A673 (cell line): Measurements from ENCODE around the gene C7orf57. TPM values are rescaled to one million over a fixed set of nuclear protein-coding genes. Genes with fewer than 3 reads are reported as not detected.

ENCODE experiments used
- BruUV-seq: library from RNA; stranded (reverse); fragments of 400-500 nt; replicated peaks from 2 replicates; lab custom pipeline; 2021; lab: Mats Ljungman, UMichigan
- CTCF ChIA-PET: fragments of 300-600 bp; sonication (Branson Sonifier 250); formaldehyde crosslinking; loops from one replicate; lab custom pipeline; 2022; ENCODE audit warnings: antibody characterized with exemption; lab: Charles Lee
- POLR2A ChIA-PET: fragments of 300-600 bp; sonication (Branson Sonifier 250); formaldehyde crosslinking; loops from one replicate; lab custom pipeline; 2022; ENCODE audit warnings: antibody characterized with exemption; ENCODE audit not compliant: low non-redundant PET; lab: Charles Lee
- DNase-seq: peaks from one replicate; pipeline ENCODE4 v3.0.0-alpha.2; 2015; ENCODE audit warnings: low spot score
- H3K27ac ChIP-seq: fragments of 200-600 bp; sonication (generic); 2 replicates; pipeline ENCODE4 v1.5.1; 2016; ENCODE audit warnings: mixed run types, low read depth, mild to moderate bottlenecking, mixed read lengths, antibody characterized with exemption, low read length; ENCODE audit not compliant: poor library complexity, severe bottlenecking
- H3K27me3 ChIP-seq: fragments of 200-600 bp; sonication (generic); replicated peaks from 2 replicates; pipeline ENCODE4 v1.6.1; 2017; ENCODE audit warnings: mixed run types, low read depth, mild to moderate bottlenecking, mixed read lengths, antibody characterized with exemption, low read length; ENCODE audit not compliant: insufficient read depth, poor library complexity
- H3K36me3 ChIP-seq: fragments of 200-600 bp; sonication (generic); 2 replicates; pipeline ENCODE4 v1.6.1; 2016; ENCODE audit warnings: mixed run types, mild to moderate bottlenecking, mixed read lengths, antibody characterized with exemption, low read length; ENCODE audit not compliant: insufficient read depth, poor library complexity, severe bottlenecking
- H3K4me1 ChIP-seq: fragments of 200-600 bp; sonication (generic); 2 replicates; pipeline ENCODE4 v1.6.1; 2017; ENCODE audit warnings: mixed run types, mild to moderate bottlenecking, mixed read lengths, antibody characterized with exemption, low read length; ENCODE audit not compliant: insufficient read depth, poor library complexity, severe bottlenecking
- H3K4me3 ChIP-seq: fragments of 200-600 bp; sonication (generic); 2 replicates; pipeline ENCODE4 v1.5.1; 2016; ENCODE audit warnings: low read depth, mixed run types, mild to moderate bottlenecking, mixed read lengths, low read length; ENCODE audit not compliant: poor library complexity, severe bottlenecking
- H3K9me3 ChIP-seq: fragments of 200-600 bp; sonication (generic); 2 replicates; pipeline ENCODE4 v1.6.1; 2016; ENCODE audit warnings: mixed run types, low read depth, mild to moderate bottlenecking, mixed read lengths, antibody characterized with exemption, low read length; ENCODE audit not compliant: poor library complexity, severe bottlenecking
- EZH2 ChIP-seq: fragments of 200-600 bp; sonication (generic); IDR thresholded peaks from 2 replicates; pipeline ENCODE4 v1.6.1; 2017; ENCODE audit warnings: borderline replicate concordance, low read depth, mild to moderate bottlenecking, mixed read lengths, antibody characterized with exemption, low read length; ENCODE audit not compliant: poor library complexity, severe bottlenecking
- intact Hi-C: fragments of 100-400 bp; cut with micrococcal nuclease; formaldehyde crosslinking; loops from one replicate; pipeline ENCODE4 v1.10.0; 2022; ENCODE audit not compliant: unreplicated experiment
- total RNA-seq: library from RNA; stranded (reverse); gene quantifications from 2 replicates; pipeline ENCODE4 v1.2.3, GENCODE V29; 2021
- TF ChIP-seq, protein P1 (sequence below): fragments of 300-800, 200-600 bp; sonication (generic); conservative IDR thresholded peaks from 2 replicates; pipeline ENCODE4 v1.5.1; 2017; ENCODE audit warnings: low read depth, mild to moderate bottlenecking, antibody characterized with exemption, low read length, moderate library complexity, mixed read lengths

Gene C7orf57
- total RNA-seq, 1 experiment from 2014 or later: not detected

GRCh38 chr7:48102530-48102929, 67.2 kb downstream of the C7orf57 start:
- ChIA-PET CTCF (no interaction called here), POLR2A (no interaction called here)
- no peaks in the 10 kb centered on the region for H3K9me3 ChIP-seq
- no peaks in the 10 kb centered on the region for H3K4me1 ChIP-seq
- DNase-seq: no peak
- intact Hi-C loops: no loop called here
- TF ChIP-seq EZH2: no peak
- TF ChIP-seq, protein P1, sequence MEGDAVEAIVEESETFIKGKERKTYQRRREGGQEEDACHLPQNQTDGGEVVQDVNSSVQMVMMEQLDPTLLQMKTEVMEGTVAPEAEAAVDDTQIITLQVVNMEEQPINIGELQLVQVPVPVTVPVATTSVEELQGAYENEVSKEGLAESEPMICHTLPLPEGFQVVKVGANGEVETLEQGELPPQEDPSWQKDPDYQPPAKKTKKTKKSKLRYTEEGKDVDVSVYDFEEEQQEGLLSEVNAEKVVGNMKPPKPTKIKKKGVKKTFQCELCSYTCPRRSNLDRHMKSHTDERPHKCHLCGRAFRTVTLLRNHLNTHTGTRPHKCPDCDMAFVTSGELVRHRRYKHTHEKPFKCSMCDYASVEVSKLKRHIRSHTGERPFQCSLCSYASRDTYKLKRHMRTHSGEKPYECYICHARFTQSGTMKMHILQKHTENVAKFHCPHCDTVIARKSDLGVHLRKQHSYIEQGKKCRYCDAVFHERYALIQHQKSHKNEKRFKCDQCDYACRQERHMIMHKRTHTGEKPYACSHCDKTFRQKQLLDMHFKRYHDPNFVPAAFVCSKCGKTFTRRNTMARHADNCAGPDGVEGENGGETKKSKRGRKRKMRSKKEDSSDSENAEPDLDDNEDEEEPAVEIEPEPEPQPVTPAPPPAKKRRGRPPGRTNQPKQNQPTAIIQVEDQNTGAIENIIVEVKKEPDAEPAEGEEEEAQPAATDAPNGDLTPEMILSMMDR: no peak
- no peak overlapping the region for H3K27ac ChIP-seq
- no peak overlapping the region for H3K4me3 ChIP-seq
- H3K36me3 ChIP-seq: no peaks in the 10 kb centered on the region
- H3K27me3 ChIP-seq: no peaks in the 10 kb centered on the region
- BruUV-seq: no TSS peak

- TF ChIP-seq, protein P1: no peak
- no peak for TF ChIP-seq EZH2
- ChIA-PET CTCF (no interaction called here), POLR2A (no interaction called here)
- H3K36me3 ChIP-seq: no peaks in the 10 kb centered on the region
- no peak overlapping the region for H3K4me3 ChIP-seq
- no peak overlapping the region for H3K27ac ChIP-seq
- intact Hi-C loops: no loop called here
- no peak for DNase-seq
- no peaks in the 10 kb centered on the region for H3K27me3 ChIP-seq
- no peaks in the 10 kb centered on the region for H3K9me3 ChIP-seq
- no peaks in the 10 kb centered on the region for H3K4me1 ChIP-seq
- BruUV-seq: no TSS peak
Measured at GRCh38 chr7:48105045-48105444, 69.7 kb downstream of the C7orf57 start.

GRCh38 chr7:48106906-48107659, 71.7 kb downstream of the C7orf57 start:
- ChIA-PET CTCF (no interaction called here), POLR2A (no interaction called here)
- H3K4me3 ChIP-seq: no peak overlapping the region
- TF ChIP-seq, protein P1: no peak
- no peaks in the 10 kb centered on the region for H3K36me3 ChIP-seq
- H3K27ac ChIP-seq: no peak overlapping the region
- H3K4me1 ChIP-seq: no peaks in the 10 kb centered on the region
- H3K27me3 ChIP-seq: no peaks in the 10 kb centered on the region
- H3K9me3 ChIP-seq: no peaks in the 10 kb centered on the region
- intact Hi-C loops: no loop called here
- DNase-seq: no peak
- no TSS peak for BruUV-seq
